ENCODE results near the gene AP2A2.

Gene AP2A2

GRCh38 chr11:925158-925495 is 543 bp upstream of the AP2A2 start:
- no peak for DNase-seq (ENCODE audit: extremely low read depth, low read depth)
- no peak for TF ChIP-seq CTCF (IDR thresholded peaks at IDR 0.05; ENCODE audit: low read depth, low read length)

- no peak for DNase-seq (ENCODE audit: extremely low read depth, low read depth)
- no peak for TF ChIP-seq CTCF (IDR thresholded peaks at IDR 0.05; ENCODE audit: low read depth, low read length)
Observed at GRCh38 chr11:926341-926916, 759 bp downstream of the AP2A2 start.

- TF ChIP-seq CTCF (IDR thresholded peaks at IDR 0.05; ENCODE audit: low read depth, low read length): no peak
- no peak for DNase-seq (ENCODE audit: extremely low read depth, low read depth)
Observed at GRCh38 chr11:927871-928270, 2.2 kb downstream of the AP2A2 start.

- DNase-seq (ENCODE audit: extremely low read depth, low read depth): no peak
- TF ChIP-seq CTCF (IDR thresholded peaks at IDR 0.05; ENCODE audit: low read depth, low read length): no peak
Observed at GRCh38 chr11:928786-929185, 3.1 kb downstream of the AP2A2 start.

GRCh38 chr11:929405-929804 is 3.7 kb downstream of the AP2A2 start:
- no peak for DNase-seq (ENCODE audit: extremely low read depth, low read depth)
- no peak for TF ChIP-seq CTCF (IDR thresholded peaks at IDR 0.05; ENCODE audit: low read depth, low read length)

- no peak for TF ChIP-seq CTCF (IDR thresholded peaks at IDR 0.05; ENCODE audit: low read depth, low read length)
- no peak for DNase-seq (ENCODE audit: extremely low read depth, low read depth)
Observed at GRCh38 chr11:931385-931784, 5.7 kb downstream of the AP2A2 start.

- TF ChIP-seq CTCF (IDR thresholded peaks at IDR 0.05; ENCODE audit: low read depth, low read length): no peak
- DNase-seq (ENCODE audit: extremely low read depth, low read depth): no peak
Observed at GRCh38 chr11:932435-932834, 6.8 kb downstream of the AP2A2 start.

Data from AG09319 (cell line).